GM23338 (cell line): ENCODE data around the gene OOSP4A. TPM values are rescaled to one million over a fixed set of nuclear protein-coding genes. Genes with fewer than 3 reads are reported as not detected.

Experiments used
- ATAC-seq: fragments of 200-7000 bp; cut with Tn5 transposase; 3 replicates; pipeline ENCODE4 v1.9.1; 2020
- DNase-seq: peaks from one replicate; pipeline ENCODE4 v3.0.0-alpha.2; 2015; ENCODE audit warnings: low spot score
- H2AFZ ChIP-seq: fragments of 200-600 bp; sonication (generic); 2 replicates; pipeline ENCODE4 v1.8.0; 2016; ENCODE audit warnings: antibody characterized with exemption, mild to moderate bottlenecking, moderate library complexity
- H3F3A ChIP-seq: fragments of 200-600 bp; sonication (generic); replicated peaks from 2 replicates; pipeline ENCODE4 v1.8.0; 2017; ENCODE audit warnings: antibody characterized with exemption, mixed run types, low read depth
- H3K27ac ChIP-seq: fragments of 200-600 bp; sonication (generic); 2 replicates; pipeline ENCODE4 v1.6.1; 2016; ENCODE audit warnings: low read depth
- H3K27me3 ChIP-seq: fragments of 200-600 bp; sonication (generic); 2 replicates; pipeline ENCODE4 v1.8.0; 2016; ENCODE audit warnings: mild to moderate bottlenecking, mixed run types, moderate library complexity; ENCODE audit not compliant: insufficient read depth
- H3K36me3 ChIP-seq: fragments of 200-600 bp; sonication (generic); 2 replicates; pipeline ENCODE4 v1.8.0; 2016; ENCODE audit warnings: mild to moderate bottlenecking; ENCODE audit not compliant: insufficient read depth
- H3K4me1 ChIP-seq: fragments of 200-600 bp; sonication (generic); 2 replicates; pipeline ENCODE4 v1.8.0; 2016; ENCODE audit warnings: mild to moderate bottlenecking, moderate library complexity; ENCODE audit not compliant: insufficient read depth
- H3K4me2 ChIP-seq: fragments of 200-600 bp; sonication (generic); 2 replicates; pipeline ENCODE4 v1.7.1; 2017; ENCODE audit warnings: mixed run types
- H3K4me3 ChIP-seq: fragments of 200-600 bp; sonication (generic); 2 replicates; pipeline ENCODE4 v1.6.1; 2016; ENCODE audit warnings: mixed run types
- H3K79me2 ChIP-seq: fragments of 200-600 bp; sonication (generic); replicated peaks from 2 replicates; pipeline ENCODE4 v1.8.0; 2017; ENCODE audit warnings: mild to moderate bottlenecking; ENCODE audit not compliant: insufficient read depth
- H3K9me2 ChIP-seq: fragments of 200-600 bp; sonication (generic); 2 replicates; pipeline ENCODE4 v1.8.0; 2017; ENCODE audit not compliant: insufficient read depth
- H4K20me1 ChIP-seq: fragments of 200-600 bp; sonication (generic); replicated peaks from 2 replicates; pipeline ENCODE4 v1.8.0; 2017; ENCODE audit warnings: mild to moderate bottlenecking; ENCODE audit not compliant: insufficient read depth
- H3K27ac Mint-ChIP-seq: 2 replicates; pipeline ENCODE4 v1.8.0; 2020; ENCODE audit warnings: inconsistent platforms, mild to moderate bottlenecking, moderate library complexity, mixed read lengths
- H3K27me3 Mint-ChIP-seq: 3 replicates; pipeline ENCODE4 v1.8.0; 2022; ENCODE audit warnings: low read depth, mild to moderate bottlenecking, moderate library complexity, mixed read lengths, inconsistent platforms; ENCODE audit not compliant: insufficient read depth, poor library complexity
- H3K36me3 Mint-ChIP-seq: 3 replicates; pipeline ENCODE4 v1.8.0; 2021; ENCODE audit warnings: low read depth, mild to moderate bottlenecking, inconsistent platforms, moderate library complexity, mixed read lengths
- H3K4me1 Mint-ChIP-seq: 3 replicates; pipeline ENCODE4 v1.8.0; 2020; ENCODE audit warnings: mild to moderate bottlenecking, inconsistent platforms, mixed read lengths
- H3K4me3 Mint-ChIP-seq: 3 replicates; pipeline ENCODE4 v1.8.0; 2021; ENCODE audit warnings: moderate library complexity, mild to moderate bottlenecking, inconsistent platforms, mixed read lengths
- H3K9me3 Mint-ChIP-seq: 3 replicates; pipeline ENCODE4 v1.8.0; 2020; ENCODE audit warnings: moderate library complexity, mild to moderate bottlenecking, inconsistent platforms, mixed read lengths
- CREB1 ChIP-seq: fragments of 250-450 bp; sonication (Bioruptor Pico); IDR thresholded peaks from 2 replicates; pipeline ENCODE4 v1.5.0; 2020; ENCODE audit warnings: low read depth, mild to moderate bottlenecking, moderate library complexity
- EZH2 ChIP-seq: fragments of 200-600 bp; sonication (generic); IDR thresholded peaks from one replicate; pipeline ENCODE4 v1.8.0; 2017; ENCODE audit warnings: antibody characterized with exemption, mild to moderate bottlenecking, low read depth; ENCODE audit not compliant: unreplicated experiment
- NANOG ChIP-seq: IDR thresholded peaks from 2 replicates; pipeline ENCODE4 v1.6.1; 2016; ENCODE audit warnings: antibody characterized with exemption, borderline replicate concordance
- STAT1 ChIP-seq: IDR thresholded peaks from one replicate; pipeline ENCODE4 v1.6.1; 2016; ENCODE audit warnings: antibody characterized with exemption; ENCODE audit not compliant: unreplicated experiment
- ZNF114 ChIP-seq: fragments of 250-450 bp; sonication (Bioruptor Pico); IDR thresholded peaks from 2 replicates; pipeline ENCODE4 v1.5.0; 2020; ENCODE audit warnings: mild to moderate bottlenecking, moderate library complexity
- ZNF331 ChIP-seq: fragments of 250-450 bp; sonication (Bioruptor Pico); IDR thresholded peaks from 2 replicates; pipeline ENCODE4 v1.5.0; 2020; ENCODE audit warnings: low read depth, mild to moderate bottlenecking, moderate library complexity
- polyA plus RNA-seq: library from polyadenylated mRNA; unstranded; fragments of >200 nt; fragmentation: Nextera tagmentation; extraction: Ambion mirVana; gene quantifications from 2 replicates; pipeline ENCODE4 v1.2.1, GENCODE V29; 2016
- total RNA-seq: library from RNA; depleted of rRNA; stranded (reverse); fragments of >200 nt; shearing (Covaris generic); gene quantifications from 2 replicates; pipeline ENCODE4 v1.2.3, GENCODE V29; 2014
- TF ChIP-seq, protein P1 (sequence below), 2 experiments: fragments of 200-600 bp in 1 of 2; sonication (generic) in 1 of 2; conservative IDR thresholded peaks; 2 replicates each; pipeline versions ENCODE4 v1.5.1 to v1.6.1; 2016 to 2017; ENCODE audit warnings: antibody characterized with exemption in 2 of 2, low read depth in 2 of 2, mild to moderate bottlenecking in 2 of 2, moderate library complexity in 1 of 2
- TF ChIP-seq, protein P2 (sequence below): IDR thresholded peaks from 2 replicates; pipeline ENCODE4 v1.6.1; 2016; ENCODE audit warnings: antibody characterized with exemption
- TF ChIP-seq, protein P3 (sequence below): IDR thresholded peaks from one replicate; pipeline ENCODE4 v1.6.1; 2018; ENCODE audit warnings: antibody characterized with exemption; ENCODE audit not compliant: unreplicated experiment

The OOSP4A gene
- total and polyA plus RNA-seq, 2 experiments from 2014 or later: not detected

DNA sequence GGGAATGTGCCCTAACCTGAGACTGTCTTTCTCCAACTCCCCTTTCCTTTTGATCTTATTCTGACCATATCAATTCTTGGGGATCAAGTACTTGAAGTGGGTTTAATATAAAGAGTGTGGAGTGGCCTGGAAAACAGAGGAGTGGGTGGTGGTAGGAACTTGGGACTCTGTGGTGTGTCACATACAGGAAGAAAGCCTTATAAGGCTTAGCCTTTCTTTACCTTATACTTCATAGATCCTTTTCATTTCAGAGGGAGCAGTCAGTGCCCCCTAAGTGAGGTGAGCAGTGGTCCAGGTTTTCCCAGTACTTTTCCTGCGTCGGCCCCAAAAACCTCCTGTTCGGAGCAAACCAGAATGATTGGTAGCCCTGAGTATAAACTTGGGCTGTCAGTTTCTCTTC lies 25.1 kb upstream of the OOSP4A start:
- H3K36me3 Mint-ChIP-seq: no peaks in the 10 kb centered on the region; the same call in 2 of the 3 replicates
- no peaks in the 10 kb centered on the region for H4K20me1 ChIP-seq
- H3K9me3 Mint-ChIP-seq: no peaks in the 10 kb centered on the region; the same call in 2 of the 3 replicates
- H3K79me2 ChIP-seq: no peaks in the 10 kb centered on the region
- H3K27me3 Mint-ChIP-seq: no peaks in the 10 kb centered on the region
- H3K4me3 Mint-ChIP-seq: no peak overlapping the region
- H3K27ac Mint-ChIP-seq: no peak overlapping the region
- no peak overlapping the region for H2AFZ ChIP-seq
- TF ChIP-seq, protein P1, sequence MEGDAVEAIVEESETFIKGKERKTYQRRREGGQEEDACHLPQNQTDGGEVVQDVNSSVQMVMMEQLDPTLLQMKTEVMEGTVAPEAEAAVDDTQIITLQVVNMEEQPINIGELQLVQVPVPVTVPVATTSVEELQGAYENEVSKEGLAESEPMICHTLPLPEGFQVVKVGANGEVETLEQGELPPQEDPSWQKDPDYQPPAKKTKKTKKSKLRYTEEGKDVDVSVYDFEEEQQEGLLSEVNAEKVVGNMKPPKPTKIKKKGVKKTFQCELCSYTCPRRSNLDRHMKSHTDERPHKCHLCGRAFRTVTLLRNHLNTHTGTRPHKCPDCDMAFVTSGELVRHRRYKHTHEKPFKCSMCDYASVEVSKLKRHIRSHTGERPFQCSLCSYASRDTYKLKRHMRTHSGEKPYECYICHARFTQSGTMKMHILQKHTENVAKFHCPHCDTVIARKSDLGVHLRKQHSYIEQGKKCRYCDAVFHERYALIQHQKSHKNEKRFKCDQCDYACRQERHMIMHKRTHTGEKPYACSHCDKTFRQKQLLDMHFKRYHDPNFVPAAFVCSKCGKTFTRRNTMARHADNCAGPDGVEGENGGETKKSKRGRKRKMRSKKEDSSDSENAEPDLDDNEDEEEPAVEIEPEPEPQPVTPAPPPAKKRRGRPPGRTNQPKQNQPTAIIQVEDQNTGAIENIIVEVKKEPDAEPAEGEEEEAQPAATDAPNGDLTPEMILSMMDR (conservative IDR thresholded peaks at IDR 0.05; ENCODE audit: low read depth in 2 of 2): no peak
- no peaks in the 10 kb centered on the region for H3K27me3 ChIP-seq
- H3K9me2 ChIP-seq: no peaks in the 10 kb centered on the region
- no peak overlapping the region for H3K4me2 ChIP-seq
- no peak overlapping the region for H3K27ac ChIP-seq
- no peak for DNase-seq
- H3K4me1 ChIP-seq: no peaks in the 10 kb centered on the region
- no peak for ATAC-seq
- H3F3A ChIP-seq: no peaks in the 10 kb centered on the region
- H3K4me1 Mint-ChIP-seq: peaks cover 2% of the 10 kb centered on the region; the same call in 1 of the 3 replicates
- H3K4me3 ChIP-seq: no peak overlapping the region
- H3K36me3 ChIP-seq: no peaks in the 10 kb centered on the region

DNA sequence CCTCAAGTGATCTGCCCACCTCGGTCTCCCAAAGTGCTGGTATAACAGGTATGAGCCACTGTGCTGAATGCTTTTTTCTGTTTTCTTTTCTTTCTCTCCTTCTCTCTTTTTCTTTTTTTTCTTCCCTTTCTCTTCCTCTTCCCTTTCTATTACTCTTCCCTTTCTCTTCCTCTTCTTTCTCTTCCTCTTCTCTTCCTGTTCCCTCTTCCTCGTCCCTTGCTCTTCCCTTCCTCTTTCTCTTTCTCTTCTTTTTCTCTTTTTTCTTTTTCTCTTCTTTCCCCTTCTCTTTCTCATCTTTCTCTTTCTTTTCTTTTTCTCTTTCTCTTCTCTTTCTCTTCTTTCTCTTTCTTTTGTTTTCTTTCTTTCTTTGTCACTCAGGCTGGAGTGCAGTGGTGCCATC lies 24.4 kb upstream of the OOSP4A start:
- H3K9me2 ChIP-seq: no peaks in the 10 kb centered on the region
- Mint-ChIP-seq H3K27ac (no peak overlapping the region), H3K9me3 (no peaks in the 10 kb centered on the region; the same call in 2 of the 3 replicates), H3K36me3 (no peaks in the 10 kb centered on the region; the same call in 2 of the 3 replicates), H3K4me1 (peaks cover 6% of the 10 kb centered on the region; the same call in 1 of the 3 replicates), H3K27me3 (no peaks in the 10 kb centered on the region), H3K4me3 (no peak overlapping the region)
- no peak overlapping the region for H3K27ac ChIP-seq
- H3K36me3 ChIP-seq: no peaks in the 10 kb centered on the region
- H3K4me1 ChIP-seq: no peaks in the 10 kb centered on the region
- TF ChIP-seq, protein P2, sequence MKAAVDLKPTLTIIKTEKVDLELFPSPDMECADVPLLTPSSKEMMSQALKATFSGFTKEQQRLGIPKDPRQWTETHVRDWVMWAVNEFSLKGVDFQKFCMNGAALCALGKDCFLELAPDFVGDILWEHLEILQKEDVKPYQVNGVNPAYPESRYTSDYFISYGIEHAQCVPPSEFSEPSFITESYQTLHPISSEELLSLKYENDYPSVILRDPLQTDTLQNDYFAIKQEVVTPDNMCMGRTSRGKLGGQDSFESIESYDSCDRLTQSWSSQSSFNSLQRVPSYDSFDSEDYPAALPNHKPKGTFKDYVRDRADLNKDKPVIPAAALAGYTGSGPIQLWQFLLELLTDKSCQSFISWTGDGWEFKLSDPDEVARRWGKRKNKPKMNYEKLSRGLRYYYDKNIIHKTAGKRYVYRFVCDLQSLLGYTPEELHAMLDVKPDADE: no peak
- DNase-seq: no peak
- no peak overlapping the region for H3K4me3 ChIP-seq
- no peak overlapping the region for H3K4me2 ChIP-seq
- H2AFZ ChIP-seq: no peak overlapping the region
- no peaks in the 10 kb centered on the region for H3K27me3 ChIP-seq
- ATAC-seq: no peak
- no peaks in the 10 kb centered on the region for H4K20me1 ChIP-seq
- H3F3A ChIP-seq: no peaks in the 10 kb centered on the region
- H3K79me2 ChIP-seq: no peaks in the 10 kb centered on the region

DNA sequence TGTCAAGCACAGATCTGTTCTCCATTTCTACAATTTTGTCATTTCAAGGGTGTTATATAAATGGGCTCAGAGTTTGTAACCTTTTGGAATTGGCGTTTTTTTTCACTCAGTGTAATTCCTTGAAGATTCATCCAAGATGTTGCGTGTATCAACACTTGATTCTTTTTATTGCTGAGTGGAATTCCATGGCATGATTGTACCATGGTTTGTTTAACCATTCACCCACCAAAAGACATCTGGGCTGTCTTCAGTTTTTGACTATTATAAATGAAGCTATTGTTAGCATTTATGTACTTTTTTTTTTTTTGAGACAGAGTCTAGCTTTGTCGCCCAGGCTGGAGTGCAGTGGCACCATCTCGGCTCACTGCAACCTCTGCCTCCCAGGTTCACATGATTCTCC lies 22.7 kb upstream of the OOSP4A start:
- Mint-ChIP-seq H3K4me1 (peaks cover 9% of the 10 kb centered on the region; the same call in 1 of the 3 replicates), H3K9me3 (no peaks in the 10 kb centered on the region; the same call in 2 of the 3 replicates), H3K27me3 (no peaks in the 10 kb centered on the region), H3K4me3 (no peak overlapping the region), H3K36me3 (no peaks in the 10 kb centered on the region; the same call in 2 of the 3 replicates), H3K27ac (no peak overlapping the region)
- no peaks in the 10 kb centered on the region for H3K4me1 ChIP-seq
- no peaks in the 10 kb centered on the region for H3F3A ChIP-seq
- no peak for ATAC-seq
- H4K20me1 ChIP-seq: no peaks in the 10 kb centered on the region
- H3K9me2 ChIP-seq: no peaks in the 10 kb centered on the region
- H3K4me3 ChIP-seq: no peak overlapping the region
- H3K27me3 ChIP-seq: no peaks in the 10 kb centered on the region
- no peaks in the 10 kb centered on the region for H3K36me3 ChIP-seq
- H3K27ac ChIP-seq: no peak overlapping the region
- H3K79me2 ChIP-seq: no peaks in the 10 kb centered on the region
- no peak for DNase-seq
- H2AFZ ChIP-seq: no peak overlapping the region
- H3K4me2 ChIP-seq: no peak overlapping the region
- TF ChIP-seq NANOG (no peak), STAT1 (no peak), ZNF114 (CRISPR knock-in tag) (no peak), EZH2 (no peak), ZNF331 (CRISPR knock-in tag) (no peak), CREB1 (CRISPR knock-in tag) (no peak)
- TF ChIP-seq, protein P1 (conservative IDR thresholded peaks at IDR 0.05; ENCODE audit: low read depth in 2 of 2): no peak
- TF ChIP-seq, protein P3, sequence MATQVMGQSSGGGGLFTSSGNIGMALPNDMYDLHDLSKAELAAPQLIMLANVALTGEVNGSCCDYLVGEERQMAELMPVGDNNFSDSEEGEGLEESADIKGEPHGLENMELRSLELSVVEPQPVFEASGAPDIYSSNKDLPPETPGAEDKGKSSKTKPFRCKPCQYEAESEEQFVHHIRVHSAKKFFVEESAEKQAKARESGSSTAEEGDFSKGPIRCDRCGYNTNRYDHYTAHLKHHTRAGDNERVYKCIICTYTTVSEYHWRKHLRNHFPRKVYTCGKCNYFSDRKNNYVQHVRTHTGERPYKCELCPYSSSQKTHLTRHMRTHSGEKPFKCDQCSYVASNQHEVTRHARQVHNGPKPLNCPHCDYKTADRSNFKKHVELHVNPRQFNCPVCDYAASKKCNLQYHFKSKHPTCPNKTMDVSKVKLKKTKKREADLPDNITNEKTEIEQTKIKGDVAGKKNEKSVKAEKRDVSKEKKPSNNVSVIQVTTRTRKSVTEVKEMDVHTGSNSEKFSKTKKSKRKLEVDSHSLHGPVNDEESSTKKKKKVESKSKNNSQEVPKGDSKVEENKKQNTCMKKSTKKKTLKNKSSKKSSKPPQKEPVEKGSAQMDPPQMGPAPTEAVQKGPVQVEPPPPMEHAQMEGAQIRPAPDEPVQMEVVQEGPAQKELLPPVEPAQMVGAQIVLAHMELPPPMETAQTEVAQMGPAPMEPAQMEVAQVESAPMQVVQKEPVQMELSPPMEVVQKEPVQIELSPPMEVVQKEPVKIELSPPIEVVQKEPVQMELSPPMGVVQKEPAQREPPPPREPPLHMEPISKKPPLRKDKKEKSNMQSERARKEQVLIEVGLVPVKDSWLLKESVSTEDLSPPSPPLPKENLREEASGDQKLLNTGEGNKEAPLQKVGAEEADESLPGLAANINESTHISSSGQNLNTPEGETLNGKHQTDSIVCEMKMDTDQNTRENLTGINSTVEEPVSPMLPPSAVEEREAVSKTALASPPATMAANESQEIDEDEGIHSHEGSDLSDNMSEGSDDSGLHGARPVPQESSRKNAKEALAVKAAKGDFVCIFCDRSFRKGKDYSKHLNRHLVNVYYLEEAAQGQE: no peak
- TF ChIP-seq, protein P2: no peak
